CD14-positive monocyte (primary cell): ENCODE data around the gene PCDHA10. TPM values are rescaled to one million over a fixed set of nuclear protein-coding genes. Genes with fewer than 3 reads are reported as not detected.
"Not testable (repeated sequence)": the region's sequence is repeated elsewhere in the genome, so short reads cannot be mapped to it uniquely, and the experiment has no call there.

Experiments
- DNase-seq, 3 donors: peaks; one replicate each; pipeline ENCODE4 v3.0.0-alpha.2; 2011 to 2022
- H2AFZ ChIP-seq: 2 replicates; pipeline ENCODE4 v1.6.0; 2012; ENCODE audit warnings: mild to moderate bottlenecking, low read depth, low read length, inconsistent platforms; ENCODE audit not compliant: insufficient read depth, poor library complexity, severe bottlenecking
- H3K27ac ChIP-seq, 2 donors: 1 replicate in 1 of 2; 2 replicates in 1 of 2; pipeline ENCODE4 v1.5.1; 2012 to 2013; ENCODE audit warnings: low read length in 2 of 2, control low read depth in 1 of 2, inconsistent platforms in 1 of 2, low read depth in 1 of 2, mild to moderate bottlenecking in 1 of 2
- H3K27me3 ChIP-seq, 2 donors: one replicate each; pipeline versions ENCODE4 v1.6.0 to v1.6.1; 2011 to 2013; ENCODE audit warnings: low read length in 2 of 2; ENCODE audit not compliant: control insufficient read depth in 2 of 2, insufficient read depth in 2 of 2
- H3K36me3 ChIP-seq, 2 donors: replicated peaks in 1 of 2; 1 replicate in 1 of 2; 2 replicates in 1 of 2; pipeline versions ENCODE4 v1.5.1 to v1.6.1; 2012 to 2013; ENCODE audit warnings: low read length in 2 of 2, control low read depth in 1 of 2, inconsistent platforms in 1 of 2, mild to moderate bottlenecking in 1 of 2; ENCODE audit not compliant: insufficient read depth in 2 of 2, control insufficient read depth in 1 of 2
- H3K4me1 ChIP-seq, 2 donors: 1 replicate in 1 of 2; 2 replicates in 1 of 2; pipeline versions ENCODE4 v1.5.1 to v1.6.1; 2012 to 2013; ENCODE audit warnings: low read length in 2 of 2, control low read depth in 1 of 2, inconsistent platforms in 1 of 2, mild to moderate bottlenecking in 1 of 2, moderate library complexity in 1 of 2; ENCODE audit not compliant: insufficient read depth in 2 of 2, control insufficient read depth in 1 of 2
- H3K4me2 ChIP-seq: replicated peaks from 2 replicates; pipeline ENCODE3; 2012; ENCODE audit warnings: low read length, moderate library complexity, mild to moderate bottlenecking; ENCODE audit not compliant: poor library complexity, severe bottlenecking; ENCODE audit errors: extremely low read depth
- H3K4me3 ChIP-seq, 3 experiments: fragments of 200-600 bp in 1 of 3; sonication (generic) in 1 of 3; replicated peaks in 1 of 3; 1 replicate in 2 of 3; 2 replicates in 1 of 3; pipeline ENCODE4 v1.5.1; 2011 to 2013; ENCODE audit warnings: low read length in 3 of 3, mild to moderate bottlenecking in 3 of 3, control low read depth in 2 of 3, low read depth in 2 of 3, inconsistent platforms in 1 of 3, moderate library complexity in 1 of 3
- H3K79me2 ChIP-seq: 2 replicates; pipeline ENCODE4 v1.6.0; 2012; ENCODE audit warnings: mild to moderate bottlenecking, control low read depth, inconsistent platforms, low read length, moderate library complexity; ENCODE audit not compliant: insufficient read depth
- H3K9ac ChIP-seq: 2 replicates; pipeline ENCODE4 v1.6.0; 2017; ENCODE audit warnings: low read length, mild to moderate bottlenecking; ENCODE audit not compliant: insufficient read depth, poor library complexity, severe bottlenecking
- H3K9me3 ChIP-seq, 2 donors: replicated peaks in 1 of 2; 1 replicate in 1 of 2; 2 replicates in 1 of 2; pipeline versions ENCODE4 v1.5.1 to v1.6.1; 2012 to 2013; ENCODE audit warnings: low read length in 2 of 2, control low read depth in 1 of 2; ENCODE audit not compliant: control insufficient read depth in 1 of 2, insufficient read depth in 1 of 2
- H4K20me1 ChIP-seq: 2 replicates; pipeline ENCODE4 v1.6.0; 2012; ENCODE audit warnings: mild to moderate bottlenecking, low read length, control low read depth, moderate library complexity; ENCODE audit not compliant: insufficient read depth
- H3K27ac Mint-ChIP-seq, 7 donors: one replicate each; pipeline ENCODE4 v1.8.0; 2020; ENCODE audit warnings: mild to moderate bottlenecking in 7 of 7, mixed read lengths in 7 of 7, moderate library complexity in 6 of 7, inconsistent platforms in 2 of 7
- H3K27me3 Mint-ChIP-seq, 3 donors: one replicate each; pipeline ENCODE4 v1.8.0; 2021 to 2022; ENCODE audit warnings: low read depth in 3 of 3, mild to moderate bottlenecking in 3 of 3, mixed read lengths in 3 of 3, moderate library complexity in 3 of 3, inconsistent platforms in 1 of 3
- H3K36me3 Mint-ChIP-seq, 2 donors: one replicate each; pipeline ENCODE4 v1.8.0; 2020; ENCODE audit warnings: mixed read lengths in 2 of 2, inconsistent platforms in 1 of 2, mild to moderate bottlenecking in 1 of 2
- H3K4me1 Mint-ChIP-seq: one replicate; pipeline ENCODE4 v1.8.0; 2020; ENCODE audit warnings: mild to moderate bottlenecking, mixed read lengths
- H3K4me3 Mint-ChIP-seq, 2 donors: one replicate each; pipeline ENCODE4 v1.8.0; 2020; ENCODE audit warnings: mild to moderate bottlenecking in 2 of 2, mixed read lengths in 2 of 2, moderate library complexity in 1 of 2
- H3K9me3 Mint-ChIP-seq, 7 donors: one replicate each; pipeline ENCODE4 v1.8.0; 2020 to 2022; ENCODE audit warnings: mixed read lengths in 7 of 7, mild to moderate bottlenecking in 6 of 7, moderate library complexity in 6 of 7, inconsistent platforms in 2 of 7
- WGBS: methylation state at CpG from one replicate; pipeline ENCODE4 v1.1.5; 2013; ENCODE audit warnings: missing lambda C conversion rate; ENCODE audit not compliant: insufficient coverage; 5-methylcytosine and 5-hydroxymethylcytosine counted together
- intact Hi-C, 2 donors: fragments of 100-400 bp; cut with micrococcal nuclease; formaldehyde crosslinking; loops; one replicate each; pipeline versions ENCODE4 v1.15.0 to v1.15.1; 2023
- polyA plus RNA-seq, 3 donors: library from polyadenylated mRNA; depleted of rRNA in 1 of 3; unstranded in 2 of 3; stranded (reverse) in 1 of 3; fragments of 300-500 nt in 2 of 3; fragments of >200 nt in 1 of 3; fragmentation: Illumina TruSeq in 2 of 3; gene quantifications; 1 replicate in 2 of 3; 2 replicates in 1 of 3; pipeline ENCODE4 v1.2.3, GENCODE V29; 2012 to 2021
- TF ChIP-seq, protein P1 (sequence below): fragments of 200-600 bp; IDR thresholded peaks from one replicate; pipeline ENCODE4 v1.8.0; 2022; ENCODE audit warnings: antibody characterized with exemption, mild to moderate bottlenecking

Gene PCDHA10
- polyA plus RNA-seq, 3 donors: not detected

DNA sequence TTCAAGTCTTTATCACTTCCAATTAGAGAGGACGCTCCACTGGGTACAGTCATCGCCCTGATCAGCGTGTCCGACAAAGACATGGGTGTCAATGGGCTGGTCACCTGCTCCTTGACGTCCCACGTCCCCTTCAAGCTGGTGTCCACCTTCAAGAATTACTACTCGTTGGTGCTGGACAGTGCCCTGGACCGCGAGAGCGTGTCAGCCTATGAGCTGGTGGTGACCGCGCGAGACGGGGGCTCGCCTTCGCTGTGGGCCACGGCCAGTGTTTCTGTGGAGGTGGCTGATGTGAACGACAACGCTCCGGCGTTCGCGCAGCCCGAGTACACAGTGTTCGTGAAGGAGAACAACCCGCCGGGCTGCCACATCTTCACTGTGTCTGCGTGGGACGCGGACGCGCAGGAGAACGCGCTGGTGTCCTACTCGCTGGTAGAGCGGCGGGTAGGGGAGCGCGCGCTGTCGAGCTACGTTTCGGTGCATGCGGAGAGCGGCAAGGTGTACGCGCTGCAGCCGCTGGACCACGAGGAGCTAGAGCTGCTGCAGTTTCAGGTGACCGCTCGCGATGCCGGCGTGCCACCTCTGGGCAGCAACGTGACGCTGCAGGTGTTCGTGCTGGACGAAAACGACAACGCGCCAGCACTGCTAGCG, 47.3 kb upstream of the PCDHA10 start:
- H3K27ac Mint-ChIP-seq, H2AFZ ChIP-seq, H3K4me3 Mint-ChIP-seq, H3K4me3 ChIP-seq, H3K4me1 Mint-ChIP-seq, H3K4me2 ChIP-seq, intact Hi-C loops, H3K36me3 ChIP-seq, H3K9ac ChIP-seq, DNase-seq, H3K36me3 Mint-ChIP-seq, H3K4me1 ChIP-seq, H3K27ac ChIP-seq, H3K79me2 ChIP-seq, H4K20me1 ChIP-seq: not testable (repeated sequence)
- Mint-ChIP-seq H3K27me3 (peaks cover 4 to 11% (median 9%) of the 10 kb centered on the region in 3 donors), H3K9me3 (peaks cover 29 to 56% (median 46%) of the 10 kb centered on the region in 7 donors)
- Histone ChIP-seq H3K27me3 (peaks cover 0 to 14% of the 10 kb centered on the region in 2 donors), H3K9me3 (peaks cover 29 to 42% of the 10 kb centered on the region in 2 donors)
- 65% methylated on average over 61 of the region's 62 CpGs for WGBS

DNA sequence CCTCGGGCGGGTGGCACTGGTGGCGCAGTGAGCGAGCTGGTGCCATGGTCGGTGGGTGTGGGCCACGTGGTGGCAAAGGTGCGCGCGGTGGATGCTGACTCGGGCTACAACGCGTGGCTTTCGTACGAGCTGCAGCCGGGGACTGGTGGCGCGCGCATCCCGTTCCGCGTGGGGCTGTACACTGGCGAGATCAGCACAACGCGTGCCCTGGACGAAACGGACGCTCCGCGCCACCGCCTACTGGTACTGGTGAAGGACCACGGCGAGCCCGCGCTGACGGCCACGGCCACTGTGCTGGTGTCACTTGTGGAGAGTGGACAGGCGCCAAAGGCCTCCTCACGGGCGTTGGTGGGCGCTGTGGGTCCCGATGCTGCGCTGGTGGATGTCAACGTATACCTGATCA, 46.8 kb upstream of the PCDHA10 start:
- intact Hi-C loops: no loop called here
- Histone ChIP-seq H3K4me3 (no peak overlapping the region), H4K20me1 (no peaks in the 10 kb centered on the region), H3K27me3 (peaks cover 0 to 13% of the 10 kb centered on the region in 2 donors), H3K27ac (no peak overlapping the region), H3K4me2 (no peak overlapping the region), H3K36me3 (no peaks in the 10 kb centered on the region), H2AFZ (no peak overlapping the region), H3K9ac (no peak overlapping the region), H3K79me2 (no peaks in the 10 kb centered on the region), H3K4me1 (no peaks in the 10 kb centered on the region), H3K9me3 (peaks cover 31 to 36% of the 10 kb centered on the region in 2 donors)
- H3K27me3 Mint-ChIP-seq: peaks cover 4 to 11% (median 9%) of the 10 kb centered on the region in 3 donors
- H3K27ac Mint-ChIP-seq: no peak overlapping the region
- H3K4me3 Mint-ChIP-seq: no peak overlapping the region
- WGBS: 68% methylated on average over 43 of the region's 43 CpGs
- peaks cover 29 to 51% (median 46%) of the 10 kb centered on the region in 7 donors for H3K9me3 Mint-ChIP-seq
- H3K36me3 Mint-ChIP-seq: peaks cover 0 to 3% of the 10 kb centered on the region in 2 donors
- H3K4me1 Mint-ChIP-seq: no peaks in the 10 kb centered on the region
- TF ChIP-seq, protein P1, sequence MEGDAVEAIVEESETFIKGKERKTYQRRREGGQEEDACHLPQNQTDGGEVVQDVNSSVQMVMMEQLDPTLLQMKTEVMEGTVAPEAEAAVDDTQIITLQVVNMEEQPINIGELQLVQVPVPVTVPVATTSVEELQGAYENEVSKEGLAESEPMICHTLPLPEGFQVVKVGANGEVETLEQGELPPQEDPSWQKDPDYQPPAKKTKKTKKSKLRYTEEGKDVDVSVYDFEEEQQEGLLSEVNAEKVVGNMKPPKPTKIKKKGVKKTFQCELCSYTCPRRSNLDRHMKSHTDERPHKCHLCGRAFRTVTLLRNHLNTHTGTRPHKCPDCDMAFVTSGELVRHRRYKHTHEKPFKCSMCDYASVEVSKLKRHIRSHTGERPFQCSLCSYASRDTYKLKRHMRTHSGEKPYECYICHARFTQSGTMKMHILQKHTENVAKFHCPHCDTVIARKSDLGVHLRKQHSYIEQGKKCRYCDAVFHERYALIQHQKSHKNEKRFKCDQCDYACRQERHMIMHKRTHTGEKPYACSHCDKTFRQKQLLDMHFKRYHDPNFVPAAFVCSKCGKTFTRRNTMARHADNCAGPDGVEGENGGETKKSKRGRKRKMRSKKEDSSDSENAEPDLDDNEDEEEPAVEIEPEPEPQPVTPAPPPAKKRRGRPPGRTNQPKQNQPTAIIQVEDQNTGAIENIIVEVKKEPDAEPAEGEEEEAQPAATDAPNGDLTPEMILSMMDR: no peak
- DNase-seq: no peak
